HTERT RPE-1 (cell line): Measurements from ENCODE around the gene MTMR11.
"Not testable (repeated sequence)": the region's sequence is repeated elsewhere in the genome, so short reads cannot be mapped to it uniquely, and the experiment has no call there.

Experiments
- in situ Hi-C: fragments of 300-500 bp; cut with MboI; formaldehyde crosslinking; loops from 4 replicates; pipeline ENCODE4 v1.14.3; 2020; ENCODE audit warnings: low sequenced_read_pairs

The MTMR11 gene, protein sequence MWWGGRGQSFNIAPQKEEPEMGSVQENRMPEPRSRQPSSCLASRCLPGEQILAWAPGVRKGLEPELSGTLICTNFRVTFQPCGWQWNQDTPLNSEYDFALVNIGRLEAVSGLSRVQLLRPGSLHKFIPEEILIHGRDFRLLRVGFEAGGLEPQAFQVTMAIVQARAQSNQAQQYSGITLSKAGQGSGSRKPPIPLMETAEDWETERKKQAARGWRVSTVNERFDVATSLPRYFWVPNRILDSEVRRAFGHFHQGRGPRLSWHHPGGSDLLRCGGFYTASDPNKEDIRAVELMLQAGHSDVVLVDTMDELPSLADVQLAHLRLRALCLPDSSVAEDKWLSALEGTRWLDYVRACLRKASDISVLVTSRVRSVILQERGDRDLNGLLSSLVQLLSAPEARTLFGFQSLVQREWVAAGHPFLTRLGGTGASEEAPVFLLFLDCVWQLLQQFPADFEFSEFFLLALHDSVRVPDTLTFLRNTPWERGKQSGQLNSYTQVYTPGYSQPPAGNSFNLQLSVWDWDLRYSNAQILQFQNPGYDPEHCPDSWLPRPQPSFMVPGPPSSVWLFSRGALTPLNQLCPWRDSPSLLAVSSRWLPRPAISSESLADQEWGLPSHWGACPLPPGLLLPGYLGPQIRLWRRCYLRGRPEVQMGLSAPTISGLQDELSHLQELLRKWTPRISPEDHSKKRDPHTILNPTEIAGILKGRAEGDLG

DNA sequence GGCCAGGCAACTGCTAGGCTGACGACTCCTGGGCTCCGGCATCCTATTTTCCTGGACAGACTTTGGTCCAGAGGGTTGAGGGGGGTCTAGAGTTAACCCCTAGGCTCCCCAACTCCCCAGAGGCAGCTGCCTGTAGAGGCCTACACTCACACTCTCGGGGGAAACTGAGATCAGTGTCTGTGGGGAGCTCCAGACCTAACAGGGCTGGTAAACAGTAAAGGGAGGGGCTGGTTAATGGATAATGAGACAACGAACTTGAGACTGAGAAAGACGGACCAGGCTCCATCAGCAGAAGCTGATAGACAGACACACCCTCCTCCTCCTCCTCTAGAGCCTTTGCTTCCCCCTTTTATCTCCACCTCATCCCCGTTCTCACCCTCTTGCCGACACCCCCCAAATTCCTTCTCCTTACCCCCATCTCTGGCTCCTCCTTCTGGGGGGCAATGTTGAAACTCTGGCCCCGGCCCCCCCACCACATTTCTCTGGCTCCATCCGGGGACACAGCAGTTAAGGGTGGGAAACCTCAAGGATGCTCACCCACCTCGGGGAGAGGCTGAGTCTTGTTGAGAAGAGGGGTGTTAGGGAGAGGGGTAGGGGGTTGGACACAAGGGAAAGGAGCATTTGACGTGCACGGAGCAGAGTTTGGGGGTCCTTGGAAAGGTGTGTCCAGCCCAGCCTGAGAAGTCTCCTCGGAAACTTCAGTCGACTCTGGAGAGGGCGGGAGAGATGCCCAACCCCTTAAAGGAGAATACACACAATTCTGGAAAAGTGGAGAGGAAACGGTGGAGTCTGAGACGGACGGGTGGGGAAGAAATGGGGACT is at the start of gene MTMR11:
TSS of gene MTMR11 (minus strand) at position 710 of the 822 bp plus-strand sequence. CDS start at position 478, 232 bp downstream.
- in situ Hi-C loops = no loop called here

DNA sequence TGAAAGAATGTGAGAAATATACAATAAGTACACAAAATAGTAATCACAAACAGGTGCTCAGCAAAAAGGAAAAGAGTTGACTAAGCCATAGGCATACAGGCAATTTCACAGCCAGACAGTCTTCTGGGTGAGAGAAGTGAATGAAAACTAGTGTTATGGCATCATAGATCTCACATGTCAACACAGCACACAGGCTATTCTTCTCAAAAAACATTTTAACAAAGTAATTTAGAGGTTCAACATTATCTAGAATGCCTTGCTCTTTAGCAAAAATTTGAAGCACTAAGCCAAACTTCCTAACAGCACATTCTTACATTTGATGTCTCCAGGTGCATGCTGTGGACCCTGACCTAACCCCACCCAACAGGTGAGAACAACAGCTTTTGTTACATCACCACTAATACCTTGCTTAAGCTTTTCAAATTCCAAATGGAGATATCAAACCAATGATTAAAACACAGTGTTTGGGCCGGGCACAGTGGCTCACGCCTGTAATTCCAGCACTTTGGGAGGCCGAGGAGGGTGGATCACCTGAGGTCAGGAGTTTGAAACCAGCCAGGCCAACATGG is 43.4 kb upstream of the MTMR11 start:
- in situ Hi-C loops = no loop called here

DNA sequence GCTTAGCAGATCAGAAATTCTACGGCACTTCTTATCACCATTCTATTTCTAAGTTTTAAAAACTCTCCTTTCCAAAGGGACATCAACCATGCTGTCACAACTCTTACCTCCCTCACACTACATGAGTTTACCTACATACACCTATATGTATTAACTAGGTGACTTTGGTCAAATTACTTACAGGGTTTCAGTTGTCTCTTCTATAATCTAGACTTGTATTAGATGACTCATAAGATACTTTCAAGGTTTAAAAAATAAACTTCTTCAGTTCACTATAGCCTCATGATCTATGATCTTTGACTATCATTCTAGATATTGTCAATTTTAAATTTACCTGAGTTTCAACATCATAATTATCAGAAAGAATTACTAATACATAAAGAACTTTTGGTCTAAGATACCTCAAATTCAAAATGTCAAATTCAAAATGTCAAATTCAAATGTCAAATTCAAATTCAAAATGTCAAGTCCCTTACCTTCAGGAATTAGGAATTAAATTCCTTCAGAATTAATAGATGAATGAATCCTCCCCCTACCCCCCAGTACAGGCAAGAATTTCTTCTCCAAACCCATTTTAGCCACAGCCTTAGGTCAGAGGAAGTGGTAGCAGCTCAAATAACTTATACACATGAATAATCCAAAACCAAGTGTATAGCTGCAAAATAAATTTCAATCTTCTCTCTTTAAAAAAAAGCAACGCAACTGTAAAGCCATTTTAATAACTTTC is 42.7 kb upstream of the MTMR11 start:
- in situ Hi-C loops = no loop called here

DNA sequence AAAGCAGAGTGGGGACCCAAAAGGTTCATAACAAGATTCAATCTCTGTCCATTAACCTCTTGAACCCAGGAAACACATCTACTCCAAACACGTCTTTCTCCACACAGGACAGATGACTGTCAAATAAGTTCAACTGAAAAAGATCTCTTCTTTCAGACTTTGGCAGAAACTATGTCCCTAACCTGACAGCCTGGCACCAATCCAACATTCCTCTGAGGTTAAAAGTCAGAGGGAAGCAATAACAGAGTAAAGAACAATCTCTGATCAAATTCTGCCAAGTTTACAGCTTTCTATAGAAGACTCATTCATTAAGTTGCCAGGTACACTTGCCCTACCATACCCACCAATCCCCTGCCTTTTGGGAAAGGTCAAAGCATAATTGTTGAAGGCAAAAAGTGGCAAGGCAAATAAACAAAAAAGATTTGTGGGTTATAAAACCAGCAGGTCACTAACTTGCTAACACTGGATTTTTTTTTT is 41.9 kb upstream of the MTMR11 start:
- in situ Hi-C loops = no loop called here

DNA sequence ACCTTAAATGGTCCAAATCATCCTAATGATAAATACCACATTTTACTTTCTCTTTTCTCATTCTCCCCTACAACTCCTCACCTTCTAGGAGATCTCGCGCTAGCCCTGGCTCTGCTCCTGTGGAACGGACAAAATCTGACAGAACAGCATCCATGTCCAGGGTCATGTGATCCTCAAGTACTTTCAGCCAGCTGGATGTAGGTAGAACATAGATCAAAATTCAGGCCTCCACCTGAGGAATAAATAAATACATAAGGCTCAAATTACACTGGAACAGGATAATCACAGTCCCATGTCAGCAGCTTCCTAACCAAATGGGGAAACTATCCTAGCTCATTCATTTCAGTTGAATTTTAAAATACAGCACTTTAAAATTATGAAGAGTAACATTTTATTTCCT is 40.7 kb upstream of the MTMR11 start:
- in situ Hi-C loops = no loop called here

DNA sequence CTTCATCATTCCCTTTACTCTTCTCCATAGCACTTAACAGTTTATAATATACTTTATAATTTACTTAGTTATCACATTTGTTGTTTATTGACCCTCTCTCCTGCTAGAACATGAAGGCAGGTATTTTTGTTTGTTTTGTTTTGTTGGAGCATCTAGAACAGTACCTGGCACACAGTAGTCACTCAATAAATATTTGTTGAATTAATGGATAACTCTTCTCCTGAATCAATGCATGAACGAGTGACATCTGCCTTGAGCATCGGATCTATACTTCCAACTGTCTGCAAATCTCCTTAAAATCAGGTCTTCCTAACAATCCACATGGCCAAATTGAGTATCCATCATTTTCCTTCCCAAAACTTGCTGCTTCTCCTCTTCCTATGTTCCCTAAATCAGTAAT is 35.9 kb upstream of the MTMR11 start:
- in situ Hi-C loops = no loop called here

DNA sequence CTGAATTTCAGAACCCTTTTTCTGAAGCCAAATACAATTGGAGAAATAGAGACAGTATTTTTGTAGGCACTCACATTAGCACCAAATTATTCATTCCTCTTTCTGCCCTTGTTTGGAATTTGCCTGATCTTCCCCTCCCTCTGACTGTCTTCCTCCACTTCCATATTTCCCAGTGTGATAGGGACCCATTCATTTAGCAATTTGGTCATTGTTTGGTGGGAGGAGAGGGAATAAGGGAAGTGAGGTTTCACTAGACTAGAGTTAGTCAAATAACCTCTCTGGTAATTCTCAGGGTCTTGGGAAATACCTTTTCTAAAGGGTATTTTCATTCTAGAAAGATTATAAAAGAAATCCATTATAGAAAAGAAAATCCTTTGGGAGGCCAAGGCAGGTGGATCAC is 31.0 kb upstream of the MTMR11 start:
- in situ Hi-C loops = no loop called here

DNA sequence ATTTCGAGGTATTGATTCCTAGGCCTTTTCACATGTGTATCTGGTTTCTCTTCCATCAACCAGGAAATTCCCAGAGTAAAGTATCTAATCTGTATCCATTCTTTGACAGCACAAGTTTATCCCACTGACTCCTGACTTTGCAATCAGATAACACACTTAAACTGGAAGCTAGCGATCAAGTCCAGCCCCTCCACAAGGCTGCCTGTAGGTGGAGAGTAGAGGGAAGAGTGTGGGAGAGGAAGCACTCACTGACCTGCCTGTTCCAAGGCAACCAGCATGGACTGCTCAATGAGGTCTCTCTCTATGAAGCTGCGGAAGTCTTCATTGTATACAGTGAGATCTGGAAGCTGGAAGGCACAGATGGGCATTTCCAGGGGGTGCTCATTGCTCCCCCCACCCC is 30.4 kb upstream of the MTMR11 start:
- in situ Hi-C loops = no loop called here

DNA sequence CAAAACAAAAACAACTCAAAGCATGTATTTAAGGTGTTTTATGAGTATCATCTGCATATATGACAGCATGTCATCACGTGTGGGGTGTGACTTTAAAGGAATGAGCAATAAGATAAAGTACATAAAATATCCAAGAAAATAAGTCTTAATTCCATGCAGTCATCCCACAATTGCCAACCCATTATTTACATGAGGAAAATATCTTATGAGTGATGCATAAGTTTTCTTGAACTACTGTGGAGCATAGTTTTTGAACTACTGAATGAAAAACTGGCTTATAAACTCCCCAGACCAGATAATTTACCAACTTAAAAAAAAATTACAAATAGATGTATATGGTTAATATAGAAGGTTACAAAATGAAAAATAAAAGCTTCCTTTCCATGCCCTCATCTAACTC is 29.7 kb upstream of the MTMR11 start:
- in situ Hi-C loops = no loop called here

DNA sequence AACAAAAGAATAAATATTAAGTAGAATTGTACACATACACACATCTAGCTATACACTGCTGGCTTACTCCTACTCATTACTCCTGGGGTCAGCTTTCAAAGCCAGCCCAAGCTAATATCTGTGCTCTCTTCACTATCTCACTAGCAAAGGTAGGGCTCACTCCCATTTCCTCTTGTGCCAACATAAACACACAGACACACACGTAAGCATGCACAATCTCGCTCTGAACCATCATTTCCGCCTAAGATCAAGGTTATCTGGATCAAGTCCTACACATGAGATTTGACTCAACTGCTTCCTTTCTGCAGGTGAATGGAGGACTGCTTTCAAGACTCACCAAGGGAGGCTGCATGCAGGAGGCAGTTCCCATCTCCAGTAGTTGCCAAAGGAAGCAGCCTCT is 28.8 kb upstream of the MTMR11 start:
- in situ Hi-C loops = no loop called here

DNA sequence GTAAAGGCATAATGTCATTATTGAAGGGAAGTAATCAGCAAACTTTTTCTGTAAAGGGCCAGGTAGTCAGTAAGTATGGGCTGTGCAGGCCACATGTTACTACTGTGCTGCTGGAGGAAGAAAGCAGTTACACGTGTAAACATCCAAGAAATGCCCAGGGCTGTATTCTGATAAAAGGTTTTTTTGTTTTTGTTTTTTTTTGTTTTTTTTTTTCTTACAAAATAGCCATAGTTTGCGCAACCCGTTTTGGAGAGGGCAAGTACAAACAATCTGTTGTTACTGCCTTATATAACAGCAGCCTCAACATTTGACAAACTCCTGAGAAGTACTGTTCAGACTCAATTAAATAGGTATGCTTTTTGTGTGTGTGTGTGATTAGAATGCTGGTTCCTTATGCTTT is 26.7 kb upstream of the MTMR11 start:
- in situ Hi-C loops = no loop called here

DNA sequence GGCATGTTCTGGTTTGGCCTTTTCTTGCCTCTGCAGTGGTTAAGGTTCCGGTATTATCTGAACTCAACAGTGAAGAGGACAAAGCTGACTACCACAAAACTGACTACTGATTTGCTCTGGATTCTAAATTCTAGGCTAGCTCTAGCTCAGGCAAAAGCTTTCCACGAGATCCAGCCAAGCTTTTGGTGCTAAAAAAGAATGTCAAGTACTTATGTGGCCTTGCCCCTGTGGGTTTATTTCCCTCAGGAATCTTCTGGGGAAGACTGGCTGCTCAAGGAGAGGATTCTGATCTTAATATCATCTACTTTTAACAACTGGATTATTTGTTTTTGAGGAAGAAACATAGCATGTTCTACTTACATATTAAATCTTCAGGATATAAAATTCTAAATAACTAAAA is 26.1 kb upstream of the MTMR11 start:
- in situ Hi-C loops = no loop called here

DNA sequence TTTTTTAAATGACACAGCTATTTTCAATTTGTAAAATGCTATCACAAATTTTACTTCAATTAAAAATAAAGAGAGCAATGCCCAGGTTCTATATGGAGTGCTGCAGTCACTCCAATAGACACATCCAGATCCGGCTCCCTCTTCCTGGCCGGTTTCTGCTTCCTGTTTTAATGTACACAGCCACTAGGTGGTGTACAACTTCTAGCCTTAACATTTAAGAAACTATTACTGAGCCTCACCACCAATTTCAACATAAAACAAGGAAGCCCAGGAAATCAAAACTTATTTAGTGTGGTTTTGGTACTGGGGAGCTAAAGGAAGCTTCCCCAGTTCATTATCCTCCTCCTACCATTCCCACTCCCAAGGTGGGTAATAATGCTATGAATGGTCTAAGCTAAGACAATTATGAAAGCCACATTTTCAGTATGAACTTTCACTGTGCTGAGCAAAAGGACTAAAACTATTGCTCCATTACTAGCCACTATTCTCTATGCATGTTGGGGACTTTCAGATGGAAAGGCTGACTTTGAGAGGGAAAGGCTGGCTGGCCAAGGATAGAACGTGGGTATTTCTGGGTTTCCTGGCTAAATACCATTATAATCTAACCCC is 25.5 kb upstream of the MTMR11 start:
- in situ Hi-C loops = no loop called here

DNA sequence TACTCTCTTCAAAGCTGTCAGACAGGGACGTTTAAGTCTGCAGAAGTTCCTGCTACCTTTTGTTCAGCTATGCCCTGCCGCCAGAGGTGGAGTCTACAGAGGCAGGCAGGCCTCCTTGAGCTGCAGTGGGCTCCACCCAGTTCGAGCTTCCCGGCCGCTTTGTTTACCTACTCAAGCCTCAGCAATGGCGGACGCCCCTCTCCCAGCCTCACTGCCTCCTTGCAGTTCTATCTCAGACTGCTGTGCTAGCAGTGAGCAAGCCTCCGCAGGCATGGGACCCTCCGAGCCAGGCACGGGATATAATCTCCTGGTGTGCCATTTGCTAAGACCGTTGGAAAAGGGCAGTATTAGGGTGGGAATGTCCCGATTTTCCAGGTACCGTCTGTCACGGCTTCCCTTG is 20.9 kb upstream of the MTMR11 start:
- in situ Hi-C loops = not testable (repeated sequence)

DNA sequence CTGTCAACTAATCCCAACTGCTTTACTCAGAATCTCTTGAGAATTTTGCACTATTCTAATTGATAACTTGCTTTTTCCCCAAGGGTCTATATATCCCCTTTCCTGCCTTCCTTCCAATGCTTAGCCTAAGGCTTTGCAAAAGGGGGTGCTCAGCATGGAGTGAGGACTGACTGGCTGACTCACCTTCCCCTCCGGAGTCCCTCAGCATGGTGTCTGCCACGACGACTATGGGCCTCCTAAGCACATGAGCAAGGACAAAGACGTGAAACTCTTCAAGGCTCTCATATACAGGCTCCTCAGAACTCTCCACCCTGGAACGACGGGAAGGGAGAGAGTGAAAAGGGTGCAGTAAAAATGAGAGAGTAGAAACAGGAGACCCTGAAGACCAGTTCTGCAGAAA is 13.2 kb upstream of the MTMR11 start:
- in situ Hi-C loops = no loop called here

DNA sequence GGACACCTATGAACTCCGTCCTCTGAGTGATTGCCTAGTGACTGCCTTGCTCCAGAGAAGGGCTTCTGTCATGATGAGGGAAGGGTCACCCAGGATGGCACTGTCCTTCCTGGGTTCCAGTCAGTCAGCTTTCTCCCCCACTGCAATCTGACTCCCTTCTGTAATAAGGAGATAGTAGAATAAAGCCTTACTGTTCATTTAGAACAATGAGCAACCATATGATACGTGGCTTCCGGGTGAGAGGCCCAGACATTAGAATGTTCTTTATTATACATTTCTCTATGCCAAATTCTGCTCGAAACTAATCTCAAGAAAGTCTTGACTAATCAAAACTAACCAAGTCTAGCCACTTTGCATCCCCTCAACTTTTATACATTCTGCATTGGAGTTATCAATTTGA is 8.5 kb upstream of the MTMR11 start:
- in situ Hi-C loops = no loop called here

DNA sequence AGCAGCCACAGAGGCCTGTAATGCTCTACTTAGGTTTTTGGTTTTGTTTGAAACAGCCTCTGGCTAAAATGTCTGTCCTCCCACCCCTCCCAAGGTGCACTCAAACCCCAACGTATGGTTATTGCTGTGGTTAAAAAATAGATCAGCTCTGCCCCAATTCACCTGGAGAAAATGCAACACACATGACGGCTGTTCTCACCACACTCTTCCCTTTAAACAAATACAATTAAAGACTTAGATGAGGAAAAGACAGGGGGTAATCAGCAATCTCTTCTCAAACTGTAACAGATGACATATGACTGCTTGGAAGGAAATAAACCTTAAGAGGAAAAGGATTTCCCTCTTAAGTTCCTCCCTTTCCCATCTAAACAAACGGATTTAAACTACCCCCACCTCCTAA is 6.2 kb upstream of the MTMR11 start:
- in situ Hi-C loops = no loop called here

DNA sequence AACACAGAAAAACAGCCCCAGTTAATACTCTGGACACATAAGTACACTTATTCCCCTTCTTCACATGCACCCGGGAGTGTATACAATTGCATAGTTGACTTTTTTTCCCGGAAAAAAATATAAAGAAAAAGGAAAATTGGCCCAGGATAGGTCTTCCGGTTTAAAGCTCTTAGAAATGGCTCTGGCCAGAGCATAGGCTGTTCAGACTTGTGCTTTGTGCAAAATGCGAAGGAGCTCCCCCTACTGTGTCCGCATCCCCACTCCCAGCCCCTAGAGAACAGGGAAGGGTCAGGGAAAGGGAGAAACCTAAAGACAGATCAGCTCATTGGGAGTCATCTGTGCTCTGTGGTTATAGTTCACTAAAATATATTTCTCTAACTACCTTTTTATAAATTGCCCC is 5.5 kb upstream of the MTMR11 start:
- in situ Hi-C loops = no loop called here

DNA sequence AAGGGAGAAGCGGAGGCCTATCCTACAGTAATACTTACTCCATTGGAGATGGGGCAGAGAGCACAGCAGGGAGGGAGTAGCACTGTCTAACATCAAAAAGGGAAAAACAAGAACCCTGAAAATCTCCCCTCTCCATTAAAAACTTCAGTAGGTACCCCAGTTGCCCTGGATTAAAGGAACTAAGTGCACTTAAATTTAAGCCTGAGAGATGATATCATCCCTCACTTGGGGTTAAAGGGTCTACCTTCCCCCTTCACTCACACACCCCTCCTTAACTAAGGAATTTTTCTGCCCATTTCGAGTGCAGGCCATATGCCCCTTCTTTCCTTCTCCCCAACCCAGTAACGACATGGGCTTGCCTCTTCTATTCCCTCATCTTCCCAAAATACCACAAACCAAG is 3.7 kb upstream of the MTMR11 start:
- in situ Hi-C loops = no loop called here

DNA sequence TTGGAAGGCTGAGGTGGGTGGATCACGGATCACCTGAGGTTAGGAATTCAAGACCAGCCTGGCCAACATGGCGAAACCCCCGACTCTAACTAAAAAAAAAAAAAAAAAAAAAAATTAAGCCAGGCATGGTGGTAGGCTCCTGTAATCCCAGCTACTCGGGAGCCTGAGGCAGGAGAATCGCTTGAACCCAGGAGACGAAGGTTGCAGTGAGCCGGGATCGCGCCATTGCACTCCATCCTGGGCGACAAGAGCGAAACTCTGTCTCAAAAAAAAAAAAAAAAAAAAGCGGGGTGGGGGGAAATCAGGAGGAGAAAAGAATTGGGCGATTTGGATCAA is 2.0 kb upstream of the MTMR11 start:
- in situ Hi-C loops = not testable (repeated sequence)
